GM12878 (cell line): Measurements from ENCODE around the gene KCNJ10.

Experiments used
- ATF3 ChIP-seq: IDR thresholded peaks from 2 replicates; pipeline ENCODE4 v1.6.1; 2011; ENCODE audit warnings: low read depth, mild to moderate bottlenecking, low read length, moderate library complexity, borderline replicate concordance; ENCODE audit errors: extremely low read depth
- ESRRA ChIP-seq: IDR thresholded peaks from 2 replicates; pipeline ENCODE4 v1.6.1; 2012; ENCODE audit warnings: mild to moderate bottlenecking, low read length, improper control_type of control experiment
- MAX ChIP-seq: IDR thresholded peaks from 2 replicates; pipeline ENCODE4 v1.6.1; 2012; ENCODE audit warnings: low read depth, low read length, improper control_type of control experiment
- NFYA ChIP-seq: IDR thresholded peaks from 2 replicates; pipeline ENCODE4 v1.6.1; 2011; ENCODE audit warnings: low read depth, mild to moderate bottlenecking, low read length, improper control_type of control experiment, borderline replicate concordance
- USF2 ChIP-seq: IDR thresholded peaks from 2 replicates; pipeline ENCODE4 v1.6.1; 2011; ENCODE audit warnings: low read depth, low read length, improper control_type of control experiment, borderline replicate concordance

GRCh38 chr1:159968901-159969300, 101.1 kb downstream of the KCNJ10 start:
- no peak for TF ChIP-seq MAX
- TF ChIP-seq ATF3, result no peak
- no peak for TF ChIP-seq ESRRA
- TF ChIP-seq USF2, result no peak
- TF ChIP-seq NFYA, result no peak
